Measurements from ENCODE around the gene OXSR1. TPM values are rescaled to one million over a fixed set of nuclear protein-coding genes. Genes with fewer than 3 reads are reported as not detected.

The OXSR1 gene
- total RNA-seq, 1 donor from 2014 or later = 36.0 TPM

GRCh38 chr3:38150780-38151528 is 14.4 kb upstream of the OXSR1 start:
- no peak for DNase-seq (ENCODE audit: low spot score)
- H3K27me3 Mint-ChIP-seq (ENCODE audit: unreplicated experiment) = peaks cover 3% of the 10 kb centered on the region
- no peak for TF ChIP-seq CTCF (IDR thresholded peaks at IDR 0.05; ENCODE audit: unreplicated experiment)
- H3K27ac Mint-ChIP-seq (ENCODE audit: unreplicated experiment) = no peak overlapping the region
- H3K4me3 Mint-ChIP-seq (ENCODE audit: unreplicated experiment) = no peak overlapping the region
- H3K4me1 Mint-ChIP-seq (ENCODE audit: unreplicated experiment) = peaks cover 6% of the 10 kb centered on the region
- no peaks in the 10 kb centered on the region for H3K36me3 Mint-ChIP-seq (ENCODE audit: low read depth, unreplicated experiment)
- no peaks in the 10 kb centered on the region for H3K9me3 Mint-ChIP-seq (ENCODE audit: unreplicated experiment)

- H3K27me3 Mint-ChIP-seq (ENCODE audit: unreplicated experiment) = peaks cover 3% of the 10 kb centered on the region
Measured at GRCh38 chr3:38151667-38152265, 13.6 kb upstream of the OXSR1 start.

GRCh38 chr3:38152609-38153008 is 12.7 kb upstream of the OXSR1 start:
- Mint-ChIP-seq H3K9me3 (ENCODE audit: unreplicated experiment) (no peaks in the 10 kb centered on the region), H3K27ac (ENCODE audit: unreplicated experiment) (no peak overlapping the region), H3K36me3 (ENCODE audit: low read depth, unreplicated experiment) (no peaks in the 10 kb centered on the region), H3K4me1 (ENCODE audit: unreplicated experiment) (peaks cover 6% of the 10 kb centered on the region), H3K27me3 (ENCODE audit: unreplicated experiment) (peaks cover 3% of the 10 kb centered on the region), H3K4me3 (ENCODE audit: unreplicated experiment) (no peak overlapping the region)
- DNase-seq (ENCODE audit: low spot score) = no peak
- TF ChIP-seq CTCF (IDR thresholded peaks at IDR 0.05; ENCODE audit: unreplicated experiment) = no peak

More at GRCh38 chr3:38151667-38152265, 13.6 kb upstream of the OXSR1 start:
- no peak for TF ChIP-seq CTCF (IDR thresholded peaks at IDR 0.05; ENCODE audit: unreplicated experiment)
- Mint-ChIP-seq H3K4me1 (ENCODE audit: unreplicated experiment) (peaks cover 6% of the 10 kb centered on the region), H3K9me3 (ENCODE audit: unreplicated experiment) (no peaks in the 10 kb centered on the region), H3K4me3 (ENCODE audit: unreplicated experiment) (no peak overlapping the region), H3K27ac (ENCODE audit: unreplicated experiment) (no peak overlapping the region), H3K36me3 (ENCODE audit: low read depth, unreplicated experiment) (no peaks in the 10 kb centered on the region)
- no peak for DNase-seq (ENCODE audit: low spot score)

GRCh38 chr3:38153221-38153620 is 12.1 kb upstream of the OXSR1 start:
- TF ChIP-seq CTCF (IDR thresholded peaks at IDR 0.05; ENCODE audit: unreplicated experiment) = no peak
- Mint-ChIP-seq H3K36me3 (ENCODE audit: low read depth, unreplicated experiment) (no peaks in the 10 kb centered on the region), H3K4me3 (ENCODE audit: unreplicated experiment) (no peak overlapping the region), H3K4me1 (ENCODE audit: unreplicated experiment) (peaks cover 6% of the 10 kb centered on the region), H3K27ac (ENCODE audit: unreplicated experiment) (no peak overlapping the region), H3K9me3 (ENCODE audit: unreplicated experiment) (no peaks in the 10 kb centered on the region), H3K27me3 (ENCODE audit: unreplicated experiment) (peaks cover 3% of the 10 kb centered on the region)
- DNase-seq (ENCODE audit: low spot score) = no peak

GRCh38 chr3:38154033-38154494 is 11.3 kb upstream of the OXSR1 start:
- peaks cover 6% of the 10 kb centered on the region for H3K4me1 Mint-ChIP-seq (ENCODE audit: unreplicated experiment)
- no peaks in the 10 kb centered on the region for H3K36me3 Mint-ChIP-seq (ENCODE audit: low read depth, unreplicated experiment)
- H3K27me3 Mint-ChIP-seq (ENCODE audit: unreplicated experiment) = peaks cover 3% of the 10 kb centered on the region
- H3K27ac Mint-ChIP-seq (ENCODE audit: unreplicated experiment) = no peak overlapping the region
- no peak for DNase-seq (ENCODE audit: low spot score)
- no peaks in the 10 kb centered on the region for H3K9me3 Mint-ChIP-seq (ENCODE audit: unreplicated experiment)
- H3K4me3 Mint-ChIP-seq (ENCODE audit: unreplicated experiment) = no peak overlapping the region
- TF ChIP-seq CTCF (IDR thresholded peaks at IDR 0.05; ENCODE audit: unreplicated experiment) = no peak

Measured in endothelial cell (in vitro differentiated cells).